Uterus (tissue), 2 donors: Measurements from ENCODE around the gene CUBN.

Experiments
- POLR2A ChIP-seq, 2 donors: fragments of 450-650 bp; IDR thresholded peaks; one replicate each; pipeline ENCODE4 v1.6.1; 2016; ENCODE audit warnings: antibody characterized with exemption in 2 of 2, mild to moderate bottlenecking in 1 of 2, moderate library complexity in 1 of 2
- TF ChIP-seq, protein P1 (sequence below), 4 experiments: fragments of 200-600 bp in 2 of 4; fragments of 450-650 bp in 2 of 4; sonication (generic) in 2 of 4; IDR thresholded peaks; one replicate each; pipeline ENCODE4 v1.5.1; 2016 to 2019; ENCODE audit warnings: antibody characterized with exemption in 4 of 4, mild to moderate bottlenecking in 2 of 4, moderate library complexity in 1 of 4

DNA sequence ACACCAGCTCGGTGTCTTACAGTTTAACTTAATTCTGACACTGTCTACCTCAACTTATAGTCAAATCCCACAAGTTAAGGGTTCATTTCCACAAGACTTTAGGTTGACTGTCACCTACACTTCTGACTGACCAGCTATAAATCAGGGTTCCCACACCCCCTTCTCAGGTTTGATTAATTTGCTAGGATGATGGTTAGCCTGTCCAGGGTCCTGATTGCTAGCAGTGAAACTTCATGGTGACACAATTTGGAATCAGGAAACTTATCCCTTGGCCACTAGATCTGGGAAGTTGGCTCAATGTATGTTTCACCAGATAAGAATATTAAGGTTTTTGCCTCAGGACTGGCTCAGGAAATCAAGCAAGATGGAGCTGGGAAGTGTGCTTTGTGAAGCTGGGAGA, 309.6 kb downstream of the CUBN start:
- TF ChIP-seq, protein P1, sequence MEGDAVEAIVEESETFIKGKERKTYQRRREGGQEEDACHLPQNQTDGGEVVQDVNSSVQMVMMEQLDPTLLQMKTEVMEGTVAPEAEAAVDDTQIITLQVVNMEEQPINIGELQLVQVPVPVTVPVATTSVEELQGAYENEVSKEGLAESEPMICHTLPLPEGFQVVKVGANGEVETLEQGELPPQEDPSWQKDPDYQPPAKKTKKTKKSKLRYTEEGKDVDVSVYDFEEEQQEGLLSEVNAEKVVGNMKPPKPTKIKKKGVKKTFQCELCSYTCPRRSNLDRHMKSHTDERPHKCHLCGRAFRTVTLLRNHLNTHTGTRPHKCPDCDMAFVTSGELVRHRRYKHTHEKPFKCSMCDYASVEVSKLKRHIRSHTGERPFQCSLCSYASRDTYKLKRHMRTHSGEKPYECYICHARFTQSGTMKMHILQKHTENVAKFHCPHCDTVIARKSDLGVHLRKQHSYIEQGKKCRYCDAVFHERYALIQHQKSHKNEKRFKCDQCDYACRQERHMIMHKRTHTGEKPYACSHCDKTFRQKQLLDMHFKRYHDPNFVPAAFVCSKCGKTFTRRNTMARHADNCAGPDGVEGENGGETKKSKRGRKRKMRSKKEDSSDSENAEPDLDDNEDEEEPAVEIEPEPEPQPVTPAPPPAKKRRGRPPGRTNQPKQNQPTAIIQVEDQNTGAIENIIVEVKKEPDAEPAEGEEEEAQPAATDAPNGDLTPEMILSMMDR (IDR thresholded peaks at IDR 0.05): no peak
- TF ChIP-seq POLR2A (IDR thresholded peaks at IDR 0.05): no peak
